ENCODE data around the gene FAM83C.

GRCh38 chr20:35306931-35307517 is 14.8 kb upstream of the FAM83C start:
- peak; percentile 69 for TF ChIP-seq CTCF (IDR thresholded peaks at IDR 0.05; ENCODE audit: poor library complexity)
- no peak for TF ChIP-seq EZH2phosphoT487 (IDR thresholded peaks at IDR 0.05; ENCODE audit: low read depth, severe bottlenecking, unreplicated experiment)
